NCI-H69 (cell line): ENCODE results near the gene UBXN6.

Experiments
- DNase-seq: peaks from one replicate; lab custom pipeline; 2025; lab: John Stamatoyannopoulos, UW

The UBXN6 gene

GRCh38 chr19:4439243-4439642 is 18.4 kb downstream of the UBXN6 start:
- DNase-seq = no peak

GRCh38 chr19:4437103-4437502 is 20.5 kb downstream of the UBXN6 start:
- no peak for DNase-seq

DNA sequence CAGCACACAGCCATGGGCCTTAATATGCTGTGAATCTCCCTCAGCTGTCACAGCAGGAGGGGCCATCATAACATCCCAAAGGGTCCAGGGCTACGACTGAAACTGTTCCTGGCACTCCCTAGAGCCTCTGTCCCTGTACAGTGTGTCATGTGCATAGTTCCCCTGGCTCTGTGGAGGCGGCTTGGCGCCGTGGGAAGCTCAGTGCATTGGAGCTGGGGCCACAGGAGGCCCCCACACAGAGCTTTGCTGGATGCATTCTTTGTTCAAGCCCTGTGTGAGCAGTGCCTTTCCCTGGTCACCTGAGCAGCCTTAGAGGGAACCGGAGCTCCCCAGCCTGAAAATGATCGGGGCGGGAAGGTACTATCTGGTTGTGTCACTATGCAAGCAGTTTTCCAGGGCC is 21.4 kb downstream of the UBXN6 start:
- no peak for DNase-seq

DNA sequence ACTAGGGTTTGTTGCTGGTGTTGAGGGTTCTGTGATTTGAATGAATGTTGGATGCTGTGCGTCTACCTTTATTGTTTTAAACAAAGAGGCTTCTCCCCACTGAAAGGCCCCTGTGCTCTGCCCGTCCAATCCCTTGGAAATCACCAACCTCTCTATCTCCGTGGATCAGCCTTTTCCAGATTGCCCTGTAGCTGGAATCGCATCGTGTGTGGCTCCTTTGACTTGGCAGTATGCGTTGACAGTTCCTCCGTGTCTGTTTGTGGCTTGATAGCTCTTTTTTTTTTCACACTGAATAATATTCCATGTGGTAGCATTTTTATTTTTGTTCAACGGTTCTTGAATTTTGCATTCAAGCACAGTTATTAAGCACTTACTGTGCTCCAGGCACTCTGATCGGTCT is 23.2 kb downstream of the UBXN6 start:
- DNase-seq = no peak

DNA sequence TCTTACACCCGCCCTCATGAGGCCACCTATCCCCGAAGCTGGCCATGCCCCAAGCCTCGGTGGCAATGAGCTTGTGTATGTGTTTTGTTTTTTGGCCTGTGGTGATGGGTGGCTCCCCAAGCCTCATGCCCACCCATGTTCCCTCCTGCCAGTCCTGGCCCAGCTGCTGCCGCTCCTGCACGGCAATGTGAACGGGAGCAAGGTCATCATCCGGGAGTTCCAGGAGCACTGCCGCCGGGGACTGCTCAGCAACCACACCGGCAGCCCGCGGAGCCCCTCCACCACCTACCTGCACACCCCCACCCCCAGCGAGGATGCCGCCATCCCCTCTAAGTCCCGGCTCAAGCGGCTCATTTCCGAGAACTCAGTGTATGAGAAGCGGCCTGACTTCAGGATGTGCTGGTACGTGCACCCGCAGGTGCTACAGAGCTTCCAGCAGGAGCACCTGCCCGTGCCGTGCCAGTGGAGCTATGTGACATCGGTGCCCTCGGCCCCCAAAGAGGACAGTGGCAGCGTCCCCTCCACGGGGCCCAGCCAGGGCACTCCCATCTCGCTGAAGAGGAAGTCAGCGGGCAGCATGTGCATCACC is 24.6 kb downstream of the UBXN6 start:
- DNase-seq = no peak

DNA sequence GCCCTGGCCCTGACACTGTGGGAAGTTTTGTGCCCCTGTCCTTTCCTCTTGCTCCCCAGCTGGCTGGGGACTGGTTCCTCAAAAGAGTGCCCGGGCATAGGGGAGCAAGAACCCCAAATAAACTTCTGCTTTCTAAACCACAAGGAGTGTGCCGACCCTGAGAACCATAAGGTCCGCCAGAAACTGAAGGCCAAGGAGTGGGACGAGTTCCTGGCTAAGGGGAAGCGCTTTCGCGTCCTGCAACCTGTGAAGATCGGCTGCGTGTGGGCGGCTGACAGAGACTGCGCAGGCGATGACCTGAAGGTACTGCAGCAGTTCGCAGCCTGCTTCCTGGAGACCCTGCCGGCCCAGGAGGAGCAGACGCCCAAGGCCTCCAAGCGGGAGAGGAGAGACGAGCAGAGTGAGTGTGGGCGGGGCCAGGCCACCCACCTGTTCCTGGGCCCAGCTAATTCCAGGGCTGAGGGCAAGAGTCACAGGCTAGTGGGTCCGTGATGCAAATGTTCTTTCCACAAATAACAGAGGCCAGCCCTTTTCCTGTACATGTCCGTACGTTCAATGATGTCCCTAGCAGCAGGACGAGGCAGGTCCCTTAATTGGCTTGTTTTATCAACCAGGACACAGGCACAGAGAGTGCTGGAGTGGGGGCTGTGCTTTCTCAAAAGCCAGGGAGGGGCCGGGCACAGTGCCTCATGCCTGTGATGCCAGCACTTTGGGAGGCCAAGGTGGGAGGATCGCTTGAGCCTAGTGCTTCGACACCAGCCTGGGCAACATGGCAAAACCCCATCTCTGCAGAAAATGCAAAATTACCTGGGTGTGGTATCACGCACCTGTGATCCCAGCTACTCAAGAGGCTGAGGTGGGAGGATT is 25.6 kb downstream of the UBXN6 start:
- DNase-seq = no peak

GRCh38 chr19:4431296-4431695 is 26.3 kb downstream of the UBXN6 start:
- DNase-seq = no peak

GRCh38 chr19:4430760-4431159 is 26.8 kb downstream of the UBXN6 start:
- DNase-seq = no peak

DNA sequence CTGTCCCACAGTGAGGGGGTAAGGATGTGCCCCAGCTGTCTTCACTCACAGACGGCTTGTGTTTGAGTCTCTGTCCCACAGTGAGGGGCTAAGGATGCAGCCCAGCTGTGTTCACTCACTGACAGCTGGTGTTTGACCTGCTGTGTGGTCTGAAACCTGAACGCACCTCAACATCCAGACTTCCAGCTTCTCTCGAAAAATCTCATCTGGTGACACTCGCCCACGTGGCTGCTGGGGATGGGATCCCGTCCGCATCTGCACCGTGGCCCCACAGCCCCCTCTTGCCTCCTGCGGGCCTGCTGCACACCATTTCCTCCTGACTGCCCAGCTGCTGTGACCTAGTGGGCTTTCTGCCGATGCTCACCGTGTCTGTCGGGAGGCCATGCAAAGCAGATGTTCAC is 27.8 kb downstream of the UBXN6 start:
- no peak for DNase-seq

- DNase-seq = no peak
Measured at GRCh38 chr19:4429256-4429655, 28.3 kb downstream of the UBXN6 start.

- no peak for DNase-seq
Measured at GRCh38 chr19:4428326-4428975, 29.1 kb downstream of the UBXN6 start.

- no peak for DNase-seq
Measured at GRCh38 chr19:4425537-4425936, 32.1 kb downstream of the UBXN6 start.

DNA sequence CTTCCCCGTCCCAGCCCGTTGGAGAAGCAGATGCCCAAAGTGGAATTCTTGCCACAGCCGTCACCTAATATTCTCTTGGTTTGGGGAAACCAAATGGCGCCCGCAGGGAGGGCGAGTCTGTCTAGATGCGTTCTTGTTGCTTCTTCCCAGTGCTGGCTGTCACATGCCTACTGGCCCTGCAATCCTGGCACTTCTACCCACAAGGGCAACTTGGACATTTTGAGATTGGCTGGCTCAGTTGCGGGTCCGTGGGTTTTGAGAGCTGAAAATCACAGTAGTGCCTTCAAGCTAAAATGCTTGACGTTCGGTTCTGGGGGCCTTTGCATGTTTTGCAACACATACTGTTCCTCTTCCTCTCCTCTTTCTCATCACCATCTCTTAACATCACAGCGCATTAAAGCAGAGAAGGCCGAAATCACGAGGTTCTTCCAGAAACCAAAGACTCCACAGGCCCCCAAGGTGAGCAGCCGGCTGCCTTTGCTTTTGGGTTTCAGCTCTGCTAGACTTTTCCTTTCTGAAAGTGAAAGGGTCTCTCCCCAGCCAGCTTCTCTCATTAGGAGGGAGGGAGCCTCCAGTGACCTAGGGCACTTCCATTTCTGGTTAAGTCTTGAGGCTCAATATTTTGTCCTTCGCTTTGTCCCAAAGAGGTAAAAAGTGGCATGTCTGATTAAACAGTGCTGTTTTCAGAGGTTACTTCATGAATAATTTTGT is 34.0 kb downstream of the UBXN6 start:
- DNase-seq = no peak

- no peak for DNase-seq
Measured at GRCh38 chr19:4416268-4416667, 41.3 kb downstream of the UBXN6 start.

- DNase-seq = no peak
Measured at GRCh38 chr19:4415352-4415751, 42.2 kb downstream of the UBXN6 start.

DNA sequence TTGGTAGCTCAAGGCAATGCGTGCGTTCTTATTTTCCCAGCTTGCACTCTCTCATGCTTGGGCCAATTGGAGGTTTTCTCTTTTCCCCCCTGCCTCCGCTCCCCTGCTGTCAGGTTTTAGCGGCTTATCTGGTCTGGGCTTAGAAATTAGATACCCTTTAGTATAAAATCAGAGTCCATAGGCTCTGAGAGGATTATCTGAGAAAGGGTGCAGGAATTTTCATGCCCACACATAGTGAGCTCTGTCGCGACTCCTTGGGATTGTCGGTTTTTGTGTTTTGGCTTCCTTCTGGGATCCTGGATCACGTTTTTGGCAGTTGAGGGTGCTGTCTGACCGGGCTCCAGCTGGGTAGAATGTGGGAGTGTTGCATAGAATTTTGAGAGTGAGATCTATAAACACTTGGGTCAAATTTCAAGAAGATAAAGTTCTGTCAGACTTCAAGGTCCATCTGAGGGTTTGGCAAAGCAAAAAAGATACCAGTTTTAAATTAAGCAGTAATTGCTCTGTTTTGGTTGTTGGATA is 42.7 kb downstream of the UBXN6 start:
- no peak for DNase-seq

- no peak for DNase-seq
Measured at GRCh38 chr19:4414144-4414799, 43.3 kb downstream of the UBXN6 start.

DNA sequence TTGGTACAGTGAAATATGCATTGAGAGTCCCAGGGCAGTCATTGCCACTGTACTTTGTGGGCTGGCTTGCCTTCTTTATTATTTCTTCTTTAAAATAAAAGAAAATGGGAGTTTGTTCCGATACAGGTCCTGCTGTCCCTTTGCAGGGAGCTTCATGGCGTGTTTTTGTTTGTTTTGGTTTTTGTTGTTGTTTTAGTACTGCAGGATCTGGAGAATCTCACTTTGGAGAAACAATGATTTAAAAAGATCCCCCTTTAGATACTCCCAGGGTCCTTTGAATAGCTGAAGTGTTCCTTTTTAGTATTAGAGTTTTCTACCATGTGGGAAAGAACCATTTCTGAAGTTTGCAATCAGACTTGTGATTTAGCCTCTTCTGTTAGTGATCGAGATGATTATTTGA is 44.0 kb downstream of the UBXN6 start:
- DNase-seq = no peak

- DNase-seq = no peak
Measured at GRCh38 chr19:4409123-4409933, 48.3 kb downstream of the UBXN6 start.

DNA sequence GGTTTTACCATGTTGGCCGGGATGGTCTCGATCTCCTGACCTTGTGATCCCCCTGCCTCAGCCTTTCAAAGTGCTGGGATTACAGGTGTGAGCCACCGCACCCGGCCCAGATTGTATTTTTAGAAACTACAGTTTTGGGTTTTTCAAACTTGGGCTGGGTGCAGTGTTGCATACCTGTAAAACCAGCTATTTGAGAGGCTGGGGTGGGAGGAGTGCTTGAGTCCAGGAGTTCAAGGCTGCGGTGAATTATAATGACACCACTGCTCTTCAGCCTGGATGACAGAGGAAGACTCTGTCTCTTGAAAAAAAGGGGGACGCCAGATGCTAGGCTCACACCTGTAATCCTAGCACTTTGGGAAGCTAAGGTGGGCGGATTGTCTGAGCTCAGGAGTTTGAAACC is 51.0 kb downstream of the UBXN6 start:
- DNase-seq = no peak

DNA sequence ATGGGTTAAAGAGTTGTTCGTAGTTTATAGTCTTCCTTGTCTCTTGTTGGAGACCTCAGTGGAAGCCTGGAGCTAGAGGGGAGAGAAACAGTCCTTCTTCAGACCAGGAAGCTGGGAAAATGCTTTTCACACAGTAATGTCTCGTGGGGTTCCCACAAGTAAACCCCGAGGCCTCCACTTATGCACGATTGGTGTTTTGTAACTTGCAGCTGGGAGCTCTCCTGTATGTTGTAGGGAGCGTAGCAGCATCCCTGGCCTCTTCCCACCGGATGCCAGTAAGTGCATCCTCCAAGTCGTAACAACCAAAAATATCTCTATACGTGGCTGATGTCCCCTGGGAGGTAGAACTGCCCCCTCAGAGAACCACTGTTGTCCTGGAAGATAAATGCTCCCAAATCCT is 51.6 kb downstream of the UBXN6 start:
- DNase-seq = no peak
